ENCODE data around the gene CASP6.

The CASP6 gene

DNA sequence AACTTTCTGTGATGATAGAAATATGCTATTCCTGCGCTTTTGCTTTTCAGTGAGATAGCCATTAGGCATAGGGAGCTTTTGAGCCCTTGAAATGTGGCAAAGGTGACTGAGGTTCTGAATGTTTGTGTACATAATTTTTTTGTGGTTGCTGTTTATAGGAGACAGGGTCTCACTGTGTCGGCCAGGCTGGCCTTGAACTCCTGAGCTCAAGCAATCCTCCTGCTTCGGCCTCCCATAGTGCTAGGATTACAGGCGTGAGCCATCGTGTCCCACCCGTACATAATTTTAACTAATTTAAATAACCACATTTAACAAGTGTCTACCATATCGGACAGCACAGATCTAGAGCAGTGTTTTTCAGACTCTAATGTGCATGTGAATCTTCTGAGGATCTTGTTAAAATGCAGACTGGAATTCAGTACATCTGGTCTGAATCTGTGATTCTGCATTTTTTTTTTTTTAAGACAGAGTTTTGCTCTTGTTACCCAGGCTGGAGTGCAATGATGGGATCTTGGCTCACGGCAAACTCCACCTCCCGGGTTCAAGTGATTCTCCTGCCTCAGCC, 45.3 kb downstream of the CASP6 start:
- H3K4me3 ChIP-seq (replicated peaks; ENCODE audit: low read depth, low read length): no peak overlapping the region
- peak; percentile 17 for DNase-seq (ENCODE audit: extremely low read depth, low read depth)
- TF ChIP-seq, protein P1, sequence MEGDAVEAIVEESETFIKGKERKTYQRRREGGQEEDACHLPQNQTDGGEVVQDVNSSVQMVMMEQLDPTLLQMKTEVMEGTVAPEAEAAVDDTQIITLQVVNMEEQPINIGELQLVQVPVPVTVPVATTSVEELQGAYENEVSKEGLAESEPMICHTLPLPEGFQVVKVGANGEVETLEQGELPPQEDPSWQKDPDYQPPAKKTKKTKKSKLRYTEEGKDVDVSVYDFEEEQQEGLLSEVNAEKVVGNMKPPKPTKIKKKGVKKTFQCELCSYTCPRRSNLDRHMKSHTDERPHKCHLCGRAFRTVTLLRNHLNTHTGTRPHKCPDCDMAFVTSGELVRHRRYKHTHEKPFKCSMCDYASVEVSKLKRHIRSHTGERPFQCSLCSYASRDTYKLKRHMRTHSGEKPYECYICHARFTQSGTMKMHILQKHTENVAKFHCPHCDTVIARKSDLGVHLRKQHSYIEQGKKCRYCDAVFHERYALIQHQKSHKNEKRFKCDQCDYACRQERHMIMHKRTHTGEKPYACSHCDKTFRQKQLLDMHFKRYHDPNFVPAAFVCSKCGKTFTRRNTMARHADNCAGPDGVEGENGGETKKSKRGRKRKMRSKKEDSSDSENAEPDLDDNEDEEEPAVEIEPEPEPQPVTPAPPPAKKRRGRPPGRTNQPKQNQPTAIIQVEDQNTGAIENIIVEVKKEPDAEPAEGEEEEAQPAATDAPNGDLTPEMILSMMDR (IDR thresholded peaks at IDR 0.05; ENCODE audit: low read depth, low read length, missing control alignments): no peak

DNA sequence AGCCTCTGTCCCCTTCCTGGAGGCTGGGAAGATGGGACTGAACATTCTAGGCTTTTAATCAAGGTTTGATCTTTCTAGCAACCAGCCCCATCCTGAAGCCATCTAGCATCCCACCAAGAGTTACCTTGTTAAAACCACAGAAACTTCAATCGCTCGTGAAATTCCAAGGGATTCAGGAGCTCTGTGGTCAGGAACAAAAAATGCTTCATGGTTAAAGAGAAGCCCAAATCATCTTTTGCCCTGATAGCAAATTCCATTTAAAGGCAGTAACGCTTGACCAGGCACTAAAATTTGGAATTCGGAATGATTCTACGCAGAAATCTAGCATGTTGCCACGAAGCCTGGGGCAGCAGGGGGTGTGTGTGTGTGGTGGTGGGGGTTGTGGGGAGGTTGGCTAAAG, 47.8 kb downstream of the CASP6 start:
- no peak overlapping the region for H3K4me3 ChIP-seq (replicated peaks; ENCODE audit: low read depth, low read length)
- no peak for DNase-seq (ENCODE audit: extremely low read depth, low read depth)
- TF ChIP-seq, protein P1 (IDR thresholded peaks at IDR 0.05; ENCODE audit: low read depth, low read length, missing control alignments): no peak

DNA sequence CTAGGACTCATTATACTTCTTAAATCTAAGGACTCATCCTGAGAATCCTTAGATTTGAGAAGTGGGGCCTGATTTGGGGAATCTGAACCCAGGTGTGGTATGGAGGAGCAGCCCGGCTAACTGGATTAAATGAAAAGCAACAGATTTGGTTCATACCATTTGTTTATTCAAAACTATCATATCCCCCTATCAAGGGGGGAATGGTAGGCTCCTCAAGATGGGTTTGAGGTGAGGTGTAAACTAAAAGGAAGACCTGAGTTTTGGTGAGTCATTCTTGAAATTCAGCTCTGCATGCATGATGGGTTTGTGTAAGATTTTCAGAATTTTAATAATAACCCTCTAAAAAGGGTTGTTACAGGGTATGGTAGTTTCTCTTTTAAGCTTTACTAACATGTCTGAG, 53.4 kb downstream of the CASP6 start:
- DNase-seq (ENCODE audit: extremely low read depth, low read depth): no peak
- no peak overlapping the region for H3K4me3 ChIP-seq (replicated peaks; ENCODE audit: low read depth, low read length)
- TF ChIP-seq, protein P1 (IDR thresholded peaks at IDR 0.05; ENCODE audit: low read depth, low read length, missing control alignments): no peak

DNA sequence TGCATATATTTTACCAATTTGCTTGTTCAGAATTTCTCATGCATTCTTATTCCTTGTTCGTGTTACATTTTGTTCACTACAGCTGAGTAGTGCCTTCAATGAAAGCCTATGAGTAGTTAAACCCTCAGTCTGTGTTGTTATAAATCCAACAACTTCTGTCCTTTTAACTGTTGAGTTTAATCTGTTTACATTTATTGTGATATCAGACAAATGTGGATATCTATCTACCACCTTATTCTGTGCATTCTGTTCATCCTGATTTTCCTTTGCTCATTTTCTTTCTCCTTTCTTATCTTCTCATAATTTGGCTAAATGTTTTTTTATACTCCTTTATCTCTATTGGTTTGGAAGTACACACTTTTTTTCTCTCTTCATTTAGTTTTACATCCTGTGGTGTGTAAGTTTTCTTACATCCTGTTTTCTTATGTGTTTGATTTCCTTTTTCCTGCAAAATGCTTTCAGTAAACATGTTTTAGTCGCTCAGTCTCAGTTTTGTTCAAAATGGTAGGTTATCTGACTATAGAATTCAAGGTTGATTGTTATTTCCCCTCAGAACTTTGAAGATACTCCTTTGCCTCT, 54.2 kb downstream of the CASP6 start:
- no peak for DNase-seq (ENCODE audit: extremely low read depth, low read depth)
- no peak overlapping the region for H3K4me3 ChIP-seq (replicated peaks; ENCODE audit: low read depth, low read length)
- TF ChIP-seq, protein P1 (IDR thresholded peaks at IDR 0.05; ENCODE audit: low read depth, low read length, missing control alignments): no peak

GRCh38 chr4:109648266-109648996, 54.8 kb downstream of the CASP6 start:
- DNase-seq (ENCODE audit: extremely low read depth, low read depth): no peak
- no peak overlapping the region for H3K4me3 ChIP-seq (replicated peaks; ENCODE audit: low read depth, low read length)
- TF ChIP-seq, protein P1 (IDR thresholded peaks at IDR 0.05; ENCODE audit: low read depth, low read length, missing control alignments): no peak

DNA sequence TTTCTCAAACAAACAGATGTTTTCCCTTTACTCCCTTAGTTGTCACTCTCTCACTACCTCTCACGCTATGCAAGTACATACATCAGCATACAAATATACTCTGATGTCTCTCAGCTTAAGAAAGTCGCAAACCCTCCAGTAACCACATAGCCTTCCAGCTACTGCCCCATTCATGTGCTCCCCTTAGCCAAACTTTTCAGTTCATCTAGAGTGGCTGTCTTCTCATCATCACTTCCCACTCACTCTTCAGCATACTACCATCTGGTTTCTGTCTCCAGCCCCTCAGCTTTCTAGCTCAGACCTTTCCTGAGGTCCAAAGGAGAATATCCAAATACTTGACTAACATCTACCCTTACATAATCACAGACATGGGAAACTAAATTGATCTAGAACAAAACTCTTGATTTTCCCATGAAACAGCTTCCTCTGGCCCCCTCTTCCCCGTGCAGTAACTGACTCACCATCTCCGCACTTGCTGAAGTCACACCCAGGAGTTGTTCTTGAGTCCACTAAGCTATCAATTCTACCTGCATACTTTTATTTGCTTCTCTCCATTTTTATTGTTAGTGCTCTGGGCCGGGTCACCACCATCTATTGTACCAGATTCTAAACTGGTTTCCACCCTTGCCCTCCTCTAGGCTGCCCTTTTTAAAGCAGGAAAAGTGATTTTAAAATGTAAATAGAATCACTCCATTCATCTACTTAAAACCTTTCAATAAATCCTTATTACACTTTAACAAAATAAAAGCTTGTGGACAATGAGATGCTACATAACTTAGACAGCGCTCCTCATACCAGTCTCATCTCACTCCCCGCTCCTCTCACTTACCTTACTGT, 57.2 kb downstream of the CASP6 start:
- no peak for DNase-seq (ENCODE audit: extremely low read depth, low read depth)
- TF ChIP-seq, protein P1 (IDR thresholded peaks at IDR 0.05; ENCODE audit: low read depth, low read length, missing control alignments): no peak
- no peak overlapping the region for H3K4me3 ChIP-seq (replicated peaks; ENCODE audit: low read depth, low read length)

All from HFF-Myc (cell line).